Mesothelial cell of epicardium (in vitro differentiated cells): ENCODE data around the gene FLNA. TPM values are rescaled to one million over a fixed set of nuclear protein-coding genes. Genes with fewer than 3 reads are reported as not detected.

Source experiments
- DNase-seq, 2 experiments: peaks; one replicate each; pipeline ENCODE4 v3.0.0; 2021; ENCODE audit warnings: low spot score in 2 of 2; ENCODE audit not compliant: unreplicated experiment in 2 of 2
- H3K27ac Mint-ChIP-seq: 2 replicates; pipeline ENCODE4 v1.8.0; 2021; ENCODE audit warnings: mixed read lengths
- H3K27me3 Mint-ChIP-seq: 2 replicates; pipeline ENCODE4 v1.8.0; 2021; ENCODE audit warnings: low read depth, mixed read lengths
- H3K36me3 Mint-ChIP-seq: 2 replicates; pipeline ENCODE4 v1.8.0; 2021; ENCODE audit warnings: mixed read lengths
- H3K4me1 Mint-ChIP-seq: 2 replicates; pipeline ENCODE4 v1.8.0; 2021; ENCODE audit warnings: mixed read lengths
- H3K4me3 Mint-ChIP-seq: 2 replicates; pipeline ENCODE4 v1.8.0; 2021; ENCODE audit warnings: mild to moderate bottlenecking, moderate library complexity, mixed read lengths
- H3K9me3 Mint-ChIP-seq: 2 replicates; pipeline ENCODE4 v1.8.0; 2021; ENCODE audit warnings: mixed read lengths
- CTCF ChIP-seq: fragments of 200-600 bp; sonication (generic); IDR thresholded peaks from one replicate; pipeline ENCODE4 v1.5.0; 2021; ENCODE audit warnings: antibody characterized with exemption; ENCODE audit not compliant: unreplicated experiment
- total RNA-seq: library from RNA; stranded (reverse); gene quantifications from 3 replicates; pipeline ENCODE4 v1.2.1, GENCODE V29; 2021

FLNA gene
- total RNA-seq, 1 donor from 2014 or later, result 1,412 TPM

GRCh38 chrX:154310616-154311536, 63.6 kb downstream of the FLNA start:
- peaks cover 21% of the 10 kb centered on the region for H3K9me3 Mint-ChIP-seq
- no peaks in the 10 kb centered on the region for H3K27me3 Mint-ChIP-seq
- no peak for DNase-seq
- H3K4me3 Mint-ChIP-seq, result no peak overlapping the region
- no peaks in the 10 kb centered on the region for H3K36me3 Mint-ChIP-seq
- TF ChIP-seq CTCF, result no peak
- no peaks in the 10 kb centered on the region for H3K4me1 Mint-ChIP-seq
- no peak overlapping the region for H3K27ac Mint-ChIP-seq

- no peak for DNase-seq
- no peak for TF ChIP-seq CTCF
- no peak overlapping the region for H3K27ac Mint-ChIP-seq
- H3K4me1 Mint-ChIP-seq, result no peaks in the 10 kb centered on the region
- H3K4me3 Mint-ChIP-seq, result no peak overlapping the region
- peaks cover 21% of the 10 kb centered on the region for H3K9me3 Mint-ChIP-seq
- no peaks in the 10 kb centered on the region for H3K36me3 Mint-ChIP-seq
- H3K27me3 Mint-ChIP-seq, result no peaks in the 10 kb centered on the region
These were observed 65.2 kb downstream of the FLNA start for GRCh38 chrX:154309041-154309775.

- peak in 1 of 2 experiments; percentile 53 for DNase-seq
- no peak overlapping the region for H3K27ac Mint-ChIP-seq
- peak; percentile 69 for TF ChIP-seq CTCF
- H3K36me3 Mint-ChIP-seq, result no peaks in the 10 kb centered on the region
- H3K4me3 Mint-ChIP-seq, result no peak overlapping the region
- peaks cover 23% of the 10 kb centered on the region for H3K9me3 Mint-ChIP-seq
- no peaks in the 10 kb centered on the region for H3K27me3 Mint-ChIP-seq
- peaks cover 5% of the 10 kb centered on the region for H3K4me1 Mint-ChIP-seq
These were observed 66.1 kb downstream of the FLNA start for GRCh38 chrX:154308108-154308946.

- Mint-ChIP-seq H3K36me3 (no peaks in the 10 kb centered on the region), H3K4me3 (no peak overlapping the region), H3K27ac (no peak overlapping the region), H3K27me3 (no peaks in the 10 kb centered on the region), H3K4me1 (peaks cover 5% of the 10 kb centered on the region), H3K9me3 (peaks cover 26% of the 10 kb centered on the region)
- no peak for TF ChIP-seq CTCF
- DNase-seq, result no peak
These were observed 67.2 kb downstream of the FLNA start for GRCh38 chrX:154307202-154307601.

- Mint-ChIP-seq H3K27ac (no peak overlapping the region), H3K36me3 (no peaks in the 10 kb centered on the region), H3K4me1 (peaks cover 5% of the 10 kb centered on the region), H3K9me3 (peaks cover 18% of the 10 kb centered on the region), H3K27me3 (no peaks in the 10 kb centered on the region), H3K4me3 (no peak overlapping the region)
- no peak for TF ChIP-seq CTCF
- DNase-seq, result no peak
These were observed 68.8 kb downstream of the FLNA start for GRCh38 chrX:154305541-154306205.
